Bronchial epithelial cell (primary cell): ENCODE results near the gene CACNA1G. TPM values are rescaled to one million over a fixed set of nuclear protein-coding genes. Genes with fewer than 3 reads are reported as not detected.

Source experiments
- DNase-seq: peaks from one replicate; pipeline ENCODE4 v3.0.0-alpha.2; 2010; ENCODE audit warnings: low read depth
- FAIRE-seq: peaks from 2 replicates; lab custom pipeline; 2011; peaks lifted over from hg19 to GRCh38; lab: Jason Lieb, UNC
- H3K27me3 ChIP-seq: 2 replicates; pipeline ENCODE4 v1.5.1; 2011; ENCODE audit warnings: low read length; ENCODE audit not compliant: control insufficient read depth, insufficient read depth
- H3K36me3 ChIP-seq: 2 replicates; pipeline ENCODE4 v1.5.1; 2011; ENCODE audit warnings: low read length; ENCODE audit not compliant: control insufficient read depth, insufficient read depth
- H3K4me3 ChIP-seq: 2 replicates; pipeline ENCODE4 v1.5.1; 2011; ENCODE audit warnings: mild to moderate bottlenecking, low read depth, low read length, control low read depth
- total RNA-seq: library from RNA; depleted of rRNA; stranded (reverse); fragments of >200 nt; gene quantifications from 2 replicates; pipeline ENCODE4 v1.2.1, GENCODE V29; 2014
- TF ChIP-seq, protein P1 (sequence below): IDR thresholded peaks from 2 replicates; pipeline ENCODE4 v1.5.1; 2011; ENCODE audit warnings: mild to moderate bottlenecking, moderate library complexity, low read length, control low read depth, inconsistent platforms; ENCODE audit not compliant: insufficient read depth, severe bottlenecking

The CACNA1G gene
- total RNA-seq, 1 donor from 2014 or later = not detected

DNA sequence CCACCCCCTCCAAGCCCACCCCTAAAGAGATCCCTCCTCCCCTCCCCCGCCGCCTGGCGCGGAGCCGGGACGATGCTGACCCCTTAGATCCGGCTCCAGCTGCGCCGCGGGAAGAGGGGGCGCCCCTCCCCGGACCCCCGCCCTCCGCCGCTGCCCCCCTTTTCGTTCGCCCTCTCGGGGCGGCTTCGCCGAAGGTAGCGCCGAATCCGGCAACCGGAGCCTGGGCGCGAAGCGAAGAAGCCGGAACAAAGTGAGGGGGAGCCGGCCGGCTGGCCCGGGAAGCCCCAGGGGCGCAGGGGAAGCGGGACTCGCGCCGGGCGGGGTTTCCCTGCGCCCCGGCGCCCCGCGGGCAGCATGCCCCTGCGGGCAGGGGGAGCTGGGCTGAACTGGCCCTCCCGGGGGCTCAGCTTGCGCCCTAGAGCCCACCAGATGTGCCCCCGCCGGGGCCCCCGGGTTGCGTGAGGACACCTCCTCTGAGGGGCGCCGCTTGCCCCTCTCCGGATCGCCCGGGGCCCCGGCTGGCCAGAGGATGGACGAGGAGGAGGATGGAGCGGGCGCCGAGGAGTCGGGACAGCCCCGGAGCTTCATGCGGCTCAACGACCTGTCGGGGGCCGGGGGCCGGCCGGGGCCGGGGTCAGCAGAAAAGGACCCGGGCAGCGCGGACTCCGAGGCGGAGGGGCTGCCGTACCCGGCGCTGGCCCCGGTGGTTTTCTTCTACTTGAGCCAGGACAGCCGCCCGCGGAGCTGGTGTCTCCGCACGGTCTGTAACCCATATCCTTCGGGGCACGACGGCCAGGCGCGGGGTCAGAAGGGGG lies 623 bp downstream of the CACNA1G start:
- Histone ChIP-seq H3K27me3 (peaks cover 54% of the 10 kb centered on the region), H3K4me3 (peak overlapping the region; percentile 31)

DNA sequence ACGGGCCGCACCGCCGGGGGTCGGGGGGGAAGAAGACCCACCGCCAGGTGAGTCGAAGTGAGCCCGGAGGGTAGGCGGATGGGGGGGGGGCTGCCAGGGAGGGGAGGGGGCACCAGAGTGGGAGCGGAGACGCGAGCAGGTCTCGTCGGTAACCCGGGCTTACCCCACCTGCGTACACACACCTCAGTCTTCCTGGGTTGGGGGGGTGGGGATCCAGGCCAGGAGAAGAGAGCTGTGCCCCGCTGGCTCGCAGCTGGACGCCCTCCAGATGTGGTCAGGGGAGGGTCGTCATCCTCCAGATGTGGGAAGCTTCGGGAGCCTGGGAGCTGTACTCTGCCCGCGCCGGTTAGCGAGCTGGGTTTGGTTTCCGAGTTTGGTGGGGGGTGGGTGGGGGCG lies 1.2 kb downstream of the CACNA1G start:
- H3K27me3 ChIP-seq = peaks cover 57% of the 10 kb centered on the region
- no peak for FAIRE-seq
- DNase-seq = no peak
- no peak overlapping the region for H3K4me3 ChIP-seq
- no peaks in the 10 kb centered on the region for H3K36me3 ChIP-seq
- TF ChIP-seq, protein P1, sequence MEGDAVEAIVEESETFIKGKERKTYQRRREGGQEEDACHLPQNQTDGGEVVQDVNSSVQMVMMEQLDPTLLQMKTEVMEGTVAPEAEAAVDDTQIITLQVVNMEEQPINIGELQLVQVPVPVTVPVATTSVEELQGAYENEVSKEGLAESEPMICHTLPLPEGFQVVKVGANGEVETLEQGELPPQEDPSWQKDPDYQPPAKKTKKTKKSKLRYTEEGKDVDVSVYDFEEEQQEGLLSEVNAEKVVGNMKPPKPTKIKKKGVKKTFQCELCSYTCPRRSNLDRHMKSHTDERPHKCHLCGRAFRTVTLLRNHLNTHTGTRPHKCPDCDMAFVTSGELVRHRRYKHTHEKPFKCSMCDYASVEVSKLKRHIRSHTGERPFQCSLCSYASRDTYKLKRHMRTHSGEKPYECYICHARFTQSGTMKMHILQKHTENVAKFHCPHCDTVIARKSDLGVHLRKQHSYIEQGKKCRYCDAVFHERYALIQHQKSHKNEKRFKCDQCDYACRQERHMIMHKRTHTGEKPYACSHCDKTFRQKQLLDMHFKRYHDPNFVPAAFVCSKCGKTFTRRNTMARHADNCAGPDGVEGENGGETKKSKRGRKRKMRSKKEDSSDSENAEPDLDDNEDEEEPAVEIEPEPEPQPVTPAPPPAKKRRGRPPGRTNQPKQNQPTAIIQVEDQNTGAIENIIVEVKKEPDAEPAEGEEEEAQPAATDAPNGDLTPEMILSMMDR = no peak

More for the DNA sequence above, 623 bp downstream of the CACNA1G start:
- DNase-seq = no peak
- FAIRE-seq = no peak
- H3K36me3 ChIP-seq = no peaks in the 10 kb centered on the region
- TF ChIP-seq, protein P1 = no peak

DNA sequence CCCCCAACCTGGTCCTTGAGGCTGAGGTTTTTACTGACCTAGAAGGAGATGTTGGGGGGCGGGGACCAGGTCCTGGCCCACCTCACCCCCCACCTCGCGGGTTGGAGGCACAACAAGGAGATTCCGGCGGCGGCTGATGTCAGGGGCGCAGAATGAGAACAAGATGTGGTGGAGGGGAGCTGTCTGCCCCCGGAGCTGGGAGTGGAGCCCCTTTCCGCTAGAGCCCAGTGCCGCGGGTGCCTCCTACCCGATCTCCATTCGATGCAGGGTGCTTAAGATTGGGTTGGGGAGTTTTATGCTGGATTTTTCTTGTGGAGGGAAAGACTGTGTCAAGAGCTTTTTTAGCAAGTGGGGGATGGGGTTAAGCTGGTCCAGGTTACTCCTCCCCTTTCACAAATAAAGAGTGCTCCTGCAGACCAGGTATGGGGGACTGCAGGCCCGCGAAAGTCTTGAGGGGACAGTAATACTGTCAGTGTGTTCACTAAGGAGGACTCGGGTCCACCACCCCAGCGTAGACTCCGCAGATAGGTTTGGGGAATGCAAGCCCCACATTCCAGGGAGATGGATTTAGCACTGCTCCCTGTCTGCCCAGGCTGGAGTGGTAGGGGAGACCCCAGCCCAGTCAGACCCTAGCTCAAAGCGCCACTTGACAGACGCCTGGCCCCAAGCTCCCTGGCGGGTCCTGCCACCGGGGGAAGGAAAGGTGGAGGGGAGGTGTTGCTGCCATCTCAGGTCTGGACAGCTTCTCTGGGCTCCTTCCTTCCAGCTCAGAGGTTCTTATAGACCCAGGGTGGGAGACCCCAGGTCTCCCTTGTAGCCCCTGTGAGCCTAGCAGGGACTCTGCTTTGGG lies 2.0 kb downstream of the CACNA1G start:
- no peak for DNase-seq
- Histone ChIP-seq H3K4me3 (no peak overlapping the region), H3K27me3 (peaks cover 56% of the 10 kb centered on the region), H3K36me3 (no peaks in the 10 kb centered on the region)
- TF ChIP-seq, protein P1 = no peak
- no peak for FAIRE-seq

DNA sequence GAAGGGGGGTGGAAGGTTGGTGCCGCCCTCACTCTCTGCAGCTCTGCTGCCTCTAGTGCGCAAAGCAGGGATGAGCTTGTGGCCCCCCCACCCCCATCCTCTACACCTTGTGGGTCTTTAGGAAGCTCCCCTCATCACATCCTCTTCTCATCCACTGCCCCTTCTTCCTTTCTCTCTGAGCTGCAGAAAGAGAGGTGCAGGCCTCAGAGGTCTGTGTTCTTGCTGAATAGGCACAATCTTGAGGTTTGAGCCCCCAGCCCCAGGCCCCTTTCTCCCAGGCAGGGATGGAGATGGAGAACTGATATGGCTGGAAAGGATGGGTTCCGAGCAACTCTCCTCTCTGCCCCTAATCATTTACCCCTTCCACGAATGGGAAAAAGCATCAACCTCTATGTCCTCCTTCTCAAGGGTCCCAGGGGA lies 2.6 kb downstream of the CACNA1G start:
- FAIRE-seq (no peak), DNase-seq (no peak)
- Histone ChIP-seq H3K4me3 (no peak overlapping the region), H3K36me3 (no peaks in the 10 kb centered on the region), H3K27me3 (peaks cover 54% of the 10 kb centered on the region)
- TF ChIP-seq, protein P1 = no peak

DNA sequence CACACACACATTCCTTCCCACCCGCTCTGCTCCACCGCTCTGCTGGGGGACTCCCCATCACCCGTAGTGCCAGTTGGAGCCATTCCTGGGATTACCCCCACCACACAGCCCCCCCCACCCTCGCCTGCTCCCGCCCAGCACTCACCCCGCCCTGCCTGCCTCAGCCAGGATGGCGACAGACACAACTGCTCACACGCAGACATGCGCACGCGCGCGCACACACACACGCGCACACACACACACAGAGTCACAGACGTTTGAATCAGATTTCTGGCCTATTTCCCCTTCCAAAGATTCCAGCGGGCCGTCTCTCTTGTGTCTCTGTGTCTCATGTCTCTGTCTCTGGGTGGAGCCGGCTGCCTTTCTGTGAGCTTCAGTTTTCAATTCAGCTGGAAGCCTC lies 4.4 kb downstream of the CACNA1G start:
- FAIRE-seq = no peak
- Histone ChIP-seq H3K27me3 (peaks cover 38% of the 10 kb centered on the region), H3K4me3 (no peak overlapping the region), H3K36me3 (no peaks in the 10 kb centered on the region)
- TF ChIP-seq, protein P1 = no peak
- DNase-seq = no peak
